Gastroesophageal sphincter (tissue), 3 donors: ENCODE results near the gene SHPK.

Experiments
- CTCF ChIP-seq, 4 experiments: fragments of 200-600 bp in 2 of 4; fragments of 450-650 bp in 2 of 4; sonication (generic) in 1 of 4; IDR thresholded peaks; one replicate each; pipeline ENCODE4 v1.5.1; 2017 to 2019; ENCODE audit warnings: antibody characterized with exemption in 4 of 4, mild to moderate bottlenecking in 2 of 4, moderate library complexity in 2 of 4
- EP300 ChIP-seq: sonication (generic); formaldehyde crosslinking; IDR thresholded peaks from one replicate; pipeline ENCODE4 v1.6.1; 2017; ENCODE audit warnings: antibody characterized with exemption, mild to moderate bottlenecking
- POLR2A ChIP-seq, 2 donors: fragments of 450-650 bp; IDR thresholded peaks; one replicate each; pipeline ENCODE4 v1.6.1; 2017; ENCODE audit warnings: antibody characterized with exemption in 2 of 2, mild to moderate bottlenecking in 2 of 2, moderate library complexity in 1 of 2

- no peak for TF ChIP-seq EP300
- no peak for TF ChIP-seq POLR2A (IDR thresholded peaks at IDR 0.05)
- TF ChIP-seq CTCF (IDR thresholded peaks at IDR 0.05) = no peak
These were observed 45.5 kb upstream of the SHPK start for GRCh38 chr17:3681565-3681964.
